Glutamatergic neuron (in vitro differentiated cells): Measurements from ENCODE around the gene OS9. TPM values are rescaled to one million over a fixed set of nuclear protein-coding genes. Genes with fewer than 3 reads are reported as not detected.

Experiments
- DNase-seq: peaks from one replicate; pipeline ENCODE4 v3.0.0; 2022
- H3K27ac Mint-ChIP-seq: one replicate; pipeline ENCODE4 v1.8.0; 2020; ENCODE audit warnings: mild to moderate bottlenecking, mixed read lengths, inconsistent platforms; ENCODE audit not compliant: unreplicated experiment
- H3K27me3 Mint-ChIP-seq: one replicate; pipeline ENCODE4 v1.8.0; 2020; ENCODE audit warnings: mild to moderate bottlenecking, moderate library complexity, mixed read lengths, inconsistent platforms; ENCODE audit not compliant: unreplicated experiment
- H3K36me3 Mint-ChIP-seq: one replicate; pipeline ENCODE4 v1.8.0; 2020; ENCODE audit warnings: mild to moderate bottlenecking, mixed read lengths, inconsistent platforms; ENCODE audit not compliant: unreplicated experiment
- H3K4me1 Mint-ChIP-seq: one replicate; pipeline ENCODE4 v1.8.0; 2020; ENCODE audit warnings: mild to moderate bottlenecking, low read depth, mixed read lengths, inconsistent platforms; ENCODE audit not compliant: unreplicated experiment
- H3K4me3 Mint-ChIP-seq: one replicate; pipeline ENCODE4 v1.8.0; 2020; ENCODE audit warnings: mild to moderate bottlenecking, mixed read lengths, inconsistent platforms; ENCODE audit not compliant: unreplicated experiment
- H3K9me3 Mint-ChIP-seq: one replicate; pipeline ENCODE4 v1.8.0; 2020; ENCODE audit warnings: mild to moderate bottlenecking, moderate library complexity, mixed read lengths, inconsistent platforms; ENCODE audit not compliant: unreplicated experiment
- CTCF ChIP-seq: fragments of 200-600 bp; sonication (generic); IDR thresholded peaks from one replicate; pipeline ENCODE4 v1.5.0; 2021; ENCODE audit not compliant: partially characterized antibody, unreplicated experiment
- total RNA-seq: library from RNA; stranded (reverse); fragmentation: NEBNext Ultra II Directional; extraction: Animal tissue kit (Norgen Biotek cat#: 25700); gene quantifications from one replicate; pipeline ENCODE4 v1.2.1, GENCODE V29; 2021; ENCODE audit not compliant: unreplicated experiment

Gene OS9
- total RNA-seq, 1 donor from 2014 or later, result 225 TPM

GRCh38 chr12:57735198-57735855 is 41.4 kb downstream of the OS9 start:
- H3K4me1 Mint-ChIP-seq, result peaks cover 25% of the 10 kb centered on the region
- no peak overlapping the region for H3K27ac Mint-ChIP-seq
- peak overlapping the region; percentile 80 for H3K4me3 Mint-ChIP-seq

DNA sequence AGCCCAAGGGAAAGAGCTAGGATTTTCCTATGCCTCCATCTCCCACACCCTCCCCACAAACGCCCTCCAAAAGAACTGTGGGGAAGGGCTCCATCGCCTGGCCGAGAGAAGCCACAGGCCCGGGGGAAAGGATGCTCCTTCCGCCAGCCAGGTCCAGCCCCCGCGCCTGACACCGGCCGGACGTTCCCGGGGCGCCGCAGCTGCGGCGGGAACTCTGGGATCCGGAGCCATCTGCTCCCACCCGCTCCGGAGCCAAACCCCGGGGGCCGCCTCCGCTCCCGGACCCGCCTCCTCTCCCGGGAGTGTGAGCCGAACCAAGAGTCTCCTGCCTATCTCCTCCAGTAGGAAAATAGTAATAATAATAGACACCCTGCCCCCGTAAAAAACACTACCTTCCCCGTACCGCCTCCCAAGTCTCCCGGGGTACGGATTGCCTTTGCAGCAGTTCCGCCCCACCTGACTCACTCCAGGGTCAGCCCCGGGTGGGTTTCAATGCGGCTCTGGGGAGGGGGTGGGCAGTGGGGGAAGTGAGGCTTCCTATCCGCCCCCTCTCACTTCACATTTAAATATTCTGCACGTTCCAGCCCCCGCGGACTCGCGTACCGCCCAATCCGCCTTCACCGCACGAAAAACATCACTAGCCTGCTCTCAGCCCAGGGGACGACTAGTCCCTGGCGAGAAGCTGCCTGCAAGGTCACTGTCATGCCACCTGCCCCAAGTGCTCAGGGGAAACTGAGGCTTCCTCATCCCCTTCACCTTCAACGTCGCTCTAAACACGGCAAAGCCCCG is 42.2 kb downstream of the OS9 start:
- H3K27ac Mint-ChIP-seq, result peak overlapping the region; percentile 73
- peak; percentile 81 for DNase-seq

More at GRCh38 chr12:57735198-57735855, 41.4 kb downstream of the OS9 start:
- peaks cover 15% of the 10 kb centered on the region for H3K36me3 Mint-ChIP-seq
- H3K27me3 Mint-ChIP-seq, result peaks cover 30% of the 10 kb centered on the region
- no peak for TF ChIP-seq CTCF
- peaks cover 11% of the 10 kb centered on the region for H3K9me3 Mint-ChIP-seq
- no peak for DNase-seq

DNA sequence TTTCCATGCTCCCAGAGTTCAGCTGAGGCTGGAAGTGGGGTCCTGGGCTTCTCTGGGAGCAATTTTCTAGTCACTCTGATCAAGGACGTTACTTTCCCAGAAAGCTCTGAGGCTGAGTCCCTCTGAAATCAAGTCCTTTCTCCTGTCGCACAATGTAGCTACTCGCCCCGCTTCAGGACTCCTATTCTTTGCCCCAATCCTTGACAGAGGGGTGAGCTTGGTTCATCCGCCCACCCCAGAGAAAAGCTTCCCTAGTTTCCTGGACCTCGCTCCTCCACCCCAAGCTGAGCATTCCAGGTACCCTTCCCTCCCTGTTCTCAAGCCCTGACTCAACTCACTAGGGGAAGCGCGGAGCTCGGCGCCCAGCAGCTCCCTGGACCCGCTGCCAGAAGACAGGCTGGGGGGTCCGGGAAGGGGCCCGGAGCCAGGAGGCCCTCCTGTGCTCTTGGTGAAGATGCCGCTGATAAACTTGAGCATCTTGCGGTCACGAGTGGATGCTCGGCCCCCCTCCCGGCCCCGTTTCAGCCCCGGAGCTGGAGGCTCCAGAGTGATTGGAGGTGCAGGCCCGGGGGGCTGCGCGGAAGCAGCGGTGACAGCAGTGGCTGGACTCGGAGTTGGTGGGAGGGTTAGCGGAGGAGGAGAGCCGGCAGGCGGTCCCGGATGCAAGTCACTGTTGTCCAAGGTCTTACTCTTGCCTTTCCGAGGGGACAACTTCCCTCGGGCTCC is 43.0 kb downstream of the OS9 start:
- H3K4me1 Mint-ChIP-seq, result peaks cover 25% of the 10 kb centered on the region
- H3K9me3 Mint-ChIP-seq, result peaks cover 11% of the 10 kb centered on the region
- DNase-seq, result no peak
- peak overlapping the region; percentile 73 for H3K27ac Mint-ChIP-seq
- H3K4me3 Mint-ChIP-seq, result peak overlapping the region; percentile 94
- H3K36me3 Mint-ChIP-seq, result peaks cover 10% of the 10 kb centered on the region
- H3K27me3 Mint-ChIP-seq, result peaks cover 29% of the 10 kb centered on the region
- TF ChIP-seq CTCF, result no peak

More for the DNA sequence above, 42.2 kb downstream of the OS9 start:
- Mint-ChIP-seq H3K4me1 (peaks cover 25% of the 10 kb centered on the region), H3K4me3 (peak overlapping the region; percentile 94), H3K36me3 (peaks cover 15% of the 10 kb centered on the region), H3K27me3 (peaks cover 29% of the 10 kb centered on the region), H3K9me3 (peaks cover 11% of the 10 kb centered on the region)
- no peak for TF ChIP-seq CTCF

DNA sequence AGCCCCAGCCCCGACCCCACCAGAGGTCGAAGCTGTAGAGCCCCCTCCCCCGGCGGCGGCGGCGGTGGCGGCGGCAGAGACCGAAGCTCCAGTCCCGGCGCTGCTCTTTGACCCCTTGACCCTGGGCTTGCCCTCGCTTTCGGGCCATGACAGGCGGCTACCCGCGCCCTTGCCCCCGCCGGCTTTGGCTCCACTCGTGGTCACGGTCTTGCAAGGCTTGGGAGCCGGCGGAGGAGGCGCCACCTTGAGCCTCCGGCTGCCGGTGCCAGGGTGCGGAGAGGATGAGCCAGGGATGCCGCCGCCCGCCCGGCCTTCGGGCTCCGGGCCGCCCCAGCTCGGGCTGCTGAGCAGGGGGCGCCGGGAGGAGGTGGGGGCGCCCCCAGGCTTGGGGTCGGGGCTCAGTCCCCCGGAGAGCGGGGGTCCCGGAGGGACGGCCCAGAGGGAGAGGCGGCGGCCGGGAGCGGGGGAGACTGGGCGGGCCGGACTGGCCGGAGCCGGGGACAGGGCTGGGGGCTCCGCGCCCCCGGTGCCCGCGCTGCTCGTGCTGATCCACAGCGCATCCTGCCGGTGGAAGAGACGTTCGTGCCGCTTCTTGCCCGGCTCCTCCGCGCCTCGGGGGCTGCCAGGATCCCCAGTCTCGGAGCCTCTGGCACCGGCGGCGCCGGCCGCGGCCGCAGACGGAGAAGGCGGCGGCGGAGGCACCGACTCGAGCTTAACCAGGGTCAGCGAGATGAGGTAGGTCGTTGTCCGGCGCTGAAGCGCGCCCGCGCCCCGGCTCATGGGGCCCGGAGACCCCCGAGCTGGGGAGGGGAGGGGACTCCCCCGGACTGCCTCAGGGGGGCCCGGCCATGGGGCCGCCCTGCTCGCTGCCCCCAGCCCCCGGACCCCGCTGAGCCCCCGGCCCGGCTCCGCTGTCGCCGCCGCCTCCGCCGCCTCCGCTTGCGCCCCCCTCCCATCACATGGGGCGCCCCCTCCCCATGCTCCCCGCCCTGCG is 43.8 kb downstream of the OS9 start:
- Mint-ChIP-seq H3K4me1 (peaks cover 25% of the 10 kb centered on the region), H3K27ac (no peak overlapping the region), H3K4me3 (no peak overlapping the region), H3K36me3 (peaks cover 10% of the 10 kb centered on the region), H3K9me3 (peaks cover 11% of the 10 kb centered on the region), H3K27me3 (peaks cover 29% of the 10 kb centered on the region)
- no peak for TF ChIP-seq CTCF
- DNase-seq, result peak; percentile 71
